GM08714 (cell line): ENCODE measurements around the gene GRK7.

Experiments
- H3K4me3 ChIP-seq: fragments of 200-500 bp; sonication (Bioruptor generic); 2 replicates; pipeline ENCODE4 v1.5.1; 2014; ENCODE audit warnings: mild to moderate bottlenecking, low read length, inconsistent platforms
- ZNF274 ChIP-seq: IDR thresholded peaks from 2 replicates; pipeline ENCODE4 v1.6.1; 2012; ENCODE audit warnings: mild to moderate bottlenecking, low read depth, low read length

GRK7 gene

DNA sequence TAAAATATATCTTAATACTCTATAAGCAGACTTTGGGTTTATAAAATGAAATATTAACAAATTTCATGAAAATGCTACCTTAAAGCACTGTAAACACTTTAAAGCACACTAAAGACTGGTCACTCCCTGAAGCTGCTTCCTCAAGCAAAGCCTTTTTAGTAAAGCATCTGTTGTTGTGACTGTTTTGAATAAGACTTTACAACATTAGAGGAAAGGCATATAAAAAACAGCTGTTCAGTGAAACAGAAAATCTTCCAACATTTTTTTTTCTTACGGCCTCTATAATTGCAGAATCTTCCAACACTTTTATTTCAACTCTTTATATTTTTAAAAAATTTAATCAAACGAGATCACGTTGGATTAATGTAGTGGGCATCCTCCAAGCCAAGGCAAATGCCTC lies 48.1 kb downstream of the GRK7 start:
- TF ChIP-seq ZNF274, result no peak
- no peak overlapping the region for H3K4me3 ChIP-seq

GRCh38 chr3:141812084-141812483 lies 48.9 kb downstream of the GRK7 start:
- no peak for TF ChIP-seq ZNF274
- H3K4me3 ChIP-seq, result no peak overlapping the region

GRCh38 chr3:141812586-141812985 lies 49.4 kb downstream of the GRK7 start:
- no peak for TF ChIP-seq ZNF274
- H3K4me3 ChIP-seq, result no peak overlapping the region
